Posterior cingulate gyrus (tissue), 11 donors: ENCODE data around the gene TAS2R1.
A peak's percentile ranks its signal among the peaks of the same experiment; 100 is the strongest.

ENCODE experiments used
- DNase-seq, 10 donors: peaks; one replicate each; pipeline versions ENCODE4 v3.0.0 to v3.0.0-alpha.2; 2020 to 2021; ENCODE audit warnings: mixed read lengths in 3 of 10
- intact Hi-C: fragments of 100-400 bp; cut with DNase I; formaldehyde crosslinking; loops from one replicate; pipeline ENCODE4 v1.15.1; 2023

Gene TAS2R1, protein sequence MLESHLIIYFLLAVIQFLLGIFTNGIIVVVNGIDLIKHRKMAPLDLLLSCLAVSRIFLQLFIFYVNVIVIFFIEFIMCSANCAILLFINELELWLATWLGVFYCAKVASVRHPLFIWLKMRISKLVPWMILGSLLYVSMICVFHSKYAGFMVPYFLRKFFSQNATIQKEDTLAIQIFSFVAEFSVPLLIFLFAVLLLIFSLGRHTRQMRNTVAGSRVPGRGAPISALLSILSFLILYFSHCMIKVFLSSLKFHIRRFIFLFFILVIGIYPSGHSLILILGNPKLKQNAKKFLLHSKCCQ

DNA sequence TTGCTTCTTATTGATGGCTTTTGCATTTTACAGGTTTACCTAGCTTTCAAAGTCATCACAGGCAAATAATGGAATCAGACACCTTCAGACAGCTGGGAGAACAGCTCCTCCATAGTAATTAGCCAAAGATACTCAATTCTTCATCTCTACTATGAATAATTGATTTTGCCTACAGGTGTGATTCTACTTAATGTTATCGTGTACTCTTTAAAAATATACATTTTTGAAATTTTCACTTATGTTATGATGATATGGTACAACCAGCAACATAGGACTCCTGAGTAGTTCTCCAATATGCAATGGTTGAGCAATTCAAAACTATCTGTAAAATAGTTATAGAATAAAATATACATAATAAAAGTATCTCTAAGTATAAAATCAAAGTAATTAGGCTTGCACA is at the start of gene TAS2R1:
Gene TAS2R1 (minus strand): TSS at position 101 of the 400 bp plus-strand sequence. CDS start 319 bp downstream, outside the sequence.
- intact Hi-C loops, result no loop called here
- DNase-seq, result no peak

- intact Hi-C loops, result loop anchor here (5.0 kb wide), 1 partner anchor 182 kb away; no protein-coding TSS in a partner anchor
- DNase-seq, result peak in 2 of 10 donors; percentile 18 to 59
Observed at GRCh38 chr5:9670371-9670770, 40.2 kb upstream of the TAS2R1 start.

DNA sequence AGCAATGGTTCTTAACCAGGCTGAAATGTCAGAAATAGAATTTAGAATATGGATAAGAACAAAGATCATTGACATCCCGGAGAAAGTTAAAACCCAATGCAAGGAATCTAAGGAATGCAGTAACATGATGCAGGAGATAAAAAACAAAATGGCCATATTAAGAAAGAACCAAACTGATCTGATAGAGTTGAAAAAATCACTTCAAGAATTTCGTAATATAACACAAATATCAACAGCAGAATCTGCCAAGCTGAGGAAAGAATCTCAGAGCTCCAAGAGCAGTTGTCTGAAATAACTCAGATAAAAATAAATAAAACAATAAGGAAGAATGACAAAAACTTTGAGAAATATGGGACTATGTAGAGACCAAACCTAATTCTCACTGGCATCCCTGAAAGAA is 37.8 kb upstream of the TAS2R1 start:
- intact Hi-C loops, result no loop called here
- no peak for DNase-seq

GRCh38 chr5:9663891-9664290 is 33.7 kb upstream of the TAS2R1 start:
- intact Hi-C loops, result no loop called here
- no peak for DNase-seq

DNA sequence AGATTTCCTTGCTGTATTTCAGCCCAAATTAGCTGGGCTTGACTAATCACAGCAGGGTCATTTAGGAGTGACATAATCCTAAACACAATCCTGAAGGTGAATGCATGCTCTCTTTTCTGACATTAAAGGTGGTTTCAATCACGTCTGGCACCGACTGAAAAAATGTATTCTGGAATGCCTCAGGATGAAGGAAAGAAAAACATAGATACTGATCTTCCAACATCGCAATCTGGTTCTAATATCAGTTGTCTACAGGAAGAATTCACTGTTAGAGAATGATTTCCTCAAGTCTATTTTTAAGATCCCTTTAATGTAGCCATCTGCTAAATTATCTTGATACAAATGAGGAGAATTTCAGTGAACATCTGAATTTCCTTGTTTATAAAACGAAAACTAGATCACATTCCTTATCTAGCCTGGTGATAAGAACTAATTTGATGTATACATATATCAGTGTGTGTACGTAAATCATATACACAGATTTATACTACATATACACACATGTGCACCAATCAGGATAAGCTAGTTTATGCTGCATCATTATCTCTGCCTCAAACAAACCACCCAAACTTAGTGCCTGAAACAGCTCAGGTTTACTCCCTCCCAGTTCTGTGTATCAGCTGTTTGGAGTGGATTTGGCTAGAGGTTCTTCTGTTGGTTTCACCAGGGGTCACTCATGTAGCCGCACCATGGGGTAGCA is 31.3 kb upstream of the TAS2R1 start:
- intact Hi-C loops, result no loop called here
- no peak for DNase-seq

DNA sequence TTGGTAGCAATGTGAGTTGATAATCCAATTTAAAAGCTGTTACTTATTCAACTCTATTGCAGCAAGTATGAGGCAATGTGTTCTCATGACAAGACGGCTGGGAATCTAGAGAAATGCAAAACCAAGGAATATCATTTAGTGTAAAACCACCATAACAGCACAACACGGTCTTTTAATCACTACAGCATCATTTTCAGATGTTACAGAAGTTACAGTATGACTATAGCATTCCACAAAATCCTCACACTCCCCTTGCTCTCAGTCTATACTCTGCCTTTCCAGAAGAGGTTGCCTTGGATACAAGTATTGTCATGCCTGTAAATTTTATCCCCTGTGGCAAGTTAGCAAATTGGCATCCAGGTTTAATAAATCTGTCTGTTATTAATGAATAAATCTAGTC is 28.6 kb upstream of the TAS2R1 start:
- intact Hi-C loops, result no loop called here
- DNase-seq, result no peak

GRCh38 chr5:9657819-9658218 is 27.7 kb upstream of the TAS2R1 start:
- no peak for DNase-seq
- intact Hi-C loops, result no loop called here

DNA sequence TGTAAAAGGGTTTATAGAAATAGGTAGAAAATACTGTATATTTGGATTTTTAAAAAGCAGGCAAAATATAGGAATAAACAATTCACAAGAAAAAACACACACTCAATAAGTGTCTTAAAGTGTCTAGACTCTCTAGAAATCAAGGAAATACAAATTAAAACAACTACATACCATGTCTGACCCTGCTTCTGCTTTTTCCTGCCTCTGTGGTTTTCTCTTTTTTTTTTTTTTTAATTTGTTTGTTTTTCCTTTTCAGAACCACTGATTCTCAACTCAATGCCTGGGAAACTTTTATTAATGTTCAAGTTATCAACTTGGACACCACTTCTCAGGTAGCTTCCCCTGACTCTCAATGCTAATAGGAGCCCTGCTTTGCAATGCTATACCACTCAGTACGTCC is 25.5 kb upstream of the TAS2R1 start:
- no peak for DNase-seq
- intact Hi-C loops, result no loop called here

- intact Hi-C loops, result no loop called here
Observed at GRCh38 chr5:9654886-9655285, 24.7 kb upstream of the TAS2R1 start.

DNA sequence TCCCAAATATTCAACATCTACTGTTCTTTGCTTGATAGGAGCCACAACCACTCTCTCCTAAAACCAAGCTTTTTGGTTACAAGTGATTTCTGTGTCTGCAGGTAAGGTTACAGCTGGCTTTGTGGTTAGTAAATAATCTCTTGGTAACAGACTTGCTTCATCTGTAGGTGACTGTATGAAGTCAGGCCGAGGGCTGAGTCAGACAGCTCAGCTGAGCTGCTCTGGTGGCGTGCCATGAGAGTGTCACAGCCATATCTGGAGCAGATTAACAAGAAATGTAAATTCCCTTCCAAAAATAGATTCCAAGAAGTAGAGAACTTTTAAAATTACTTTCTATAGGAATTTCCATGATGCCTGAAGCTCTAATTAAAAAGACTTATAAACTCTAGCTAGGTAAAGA is 23.7 kb upstream of the TAS2R1 start:
- DNase-seq, result peak in 7 of 10 donors; percentile 12 to 89 (median 51)
- intact Hi-C loops, result no loop called here

More at GRCh38 chr5:9654886-9655285, 24.7 kb upstream of the TAS2R1 start:
- no peak for DNase-seq

DNA sequence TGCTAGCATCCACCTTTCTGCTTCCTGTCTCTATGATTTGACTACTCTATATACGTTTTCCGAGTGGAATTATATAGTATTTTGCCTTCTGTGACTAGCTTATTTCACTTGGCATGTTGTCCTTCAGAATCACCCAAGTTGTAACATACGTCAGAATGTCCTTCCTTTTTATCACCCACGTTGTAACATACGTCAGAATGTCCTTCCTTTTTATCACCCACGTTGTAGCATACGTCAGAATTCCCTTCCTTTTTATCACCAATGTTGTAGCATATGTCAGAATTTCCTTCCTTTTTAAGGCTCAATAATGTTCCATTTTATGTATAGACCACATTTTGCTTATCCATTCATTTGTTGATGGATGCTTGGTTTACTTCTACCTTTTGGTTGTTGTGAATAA is 22.9 kb upstream of the TAS2R1 start:
- intact Hi-C loops, result no loop called here
- DNase-seq, result no peak

- DNase-seq, result no peak
- intact Hi-C loops, result no loop called here
Observed at GRCh38 chr5:9652295-9652694, 22.1 kb upstream of the TAS2R1 start.

DNA sequence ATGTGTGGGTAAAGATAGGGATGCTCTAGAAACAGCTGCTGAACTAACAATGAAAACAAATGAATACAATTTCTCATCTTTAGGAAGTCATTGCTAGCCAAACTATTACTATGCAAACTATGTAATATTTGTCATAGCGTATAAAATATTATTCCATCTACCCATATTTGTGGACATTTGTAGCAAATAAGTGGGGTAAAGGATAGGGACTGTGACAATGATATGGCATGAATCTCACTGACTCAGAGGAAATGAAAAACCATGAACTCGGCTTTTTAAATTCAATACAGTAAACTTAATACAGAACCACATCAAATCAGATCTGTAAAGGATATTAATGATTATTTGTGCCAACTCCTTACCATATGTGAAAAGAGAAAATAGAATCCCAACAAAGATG is 16.7 kb upstream of the TAS2R1 start:
- intact Hi-C loops, result no loop called here
- no peak for DNase-seq

- no peak for DNase-seq
- intact Hi-C loops, result no loop called here
Observed at GRCh38 chr5:9644630-9645029, 14.5 kb upstream of the TAS2R1 start.

GRCh38 chr5:9642621-9643020 is 12.5 kb upstream of the TAS2R1 start:
- no peak for DNase-seq
- intact Hi-C loops, result no loop called here

GRCh38 chr5:9641806-9642355 is 11.7 kb upstream of the TAS2R1 start:
- no peak for DNase-seq
- intact Hi-C loops, result no loop called here

- intact Hi-C loops, result no loop called here
- no peak for DNase-seq
Observed at GRCh38 chr5:9632495-9632894, 2.3 kb upstream of the TAS2R1 start.

- intact Hi-C loops, result no loop called here
- no peak for DNase-seq
Observed at GRCh38 chr5:9627541-9627940, 2.6 kb downstream of the TAS2R1 start.

GRCh38 chr5:9626955-9627354 is 3.2 kb downstream of the TAS2R1 start:
- intact Hi-C loops, result no loop called here
- no peak for DNase-seq

GRCh38 chr5:9625731-9626130 is 4.4 kb downstream of the TAS2R1 start:
- intact Hi-C loops, result no loop called here

DNA sequence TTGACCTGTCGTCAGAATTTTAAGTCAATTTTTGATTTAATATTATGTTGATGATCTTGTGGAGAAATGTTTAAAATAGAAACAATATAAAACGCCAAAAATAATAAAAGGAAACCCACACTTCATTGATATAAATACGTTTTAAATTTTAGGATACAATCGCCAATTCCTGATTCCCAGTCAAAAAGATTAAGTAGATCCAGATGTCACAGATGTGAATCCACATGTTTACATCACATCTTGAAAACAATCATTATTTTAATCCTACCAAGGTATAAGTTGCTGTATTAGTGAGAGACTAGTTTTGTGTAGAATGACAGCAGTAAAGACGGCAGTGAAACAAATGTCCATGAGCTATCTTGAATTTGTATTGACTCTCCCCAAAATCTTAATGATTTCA is 4.9 kb downstream of the TAS2R1 start:
- intact Hi-C loops, result no loop called here
- no peak for DNase-seq

More at GRCh38 chr5:9625731-9626130, 4.4 kb downstream of the TAS2R1 start:
- DNase-seq, result no peak
